Type B pancreatic cell (in vitro differentiated cells): ENCODE results near the gene GRB2. TPM values are rescaled to one million over a fixed set of nuclear protein-coding genes. Genes with fewer than 3 reads are reported as not detected.

ENCODE experiments used
- DNase-seq: peaks from one replicate; pipeline ENCODE4 v3.0.0; 2021; ENCODE audit warnings: mixed read lengths; ENCODE audit not compliant: unreplicated experiment; ENCODE audit errors: extremely low spot score
- H3K27ac Mint-ChIP-seq: 2 replicates; pipeline ENCODE4 v1.8.0; 2021; ENCODE audit warnings: mild to moderate bottlenecking, mixed read lengths
- H3K27me3 Mint-ChIP-seq: 2 replicates; pipeline ENCODE4 v1.8.0; 2021; ENCODE audit warnings: mixed read lengths
- H3K36me3 Mint-ChIP-seq: 2 replicates; pipeline ENCODE4 v1.8.0; 2021; ENCODE audit warnings: mixed read lengths
- H3K4me1 Mint-ChIP-seq: one replicate; pipeline ENCODE4 v1.8.0; 2021; ENCODE audit warnings: mixed read lengths; ENCODE audit not compliant: unreplicated experiment
- H3K4me3 Mint-ChIP-seq: 2 replicates; pipeline ENCODE4 v1.8.0; 2021; ENCODE audit warnings: mild to moderate bottlenecking, mixed read lengths
- H3K9me3 Mint-ChIP-seq: 2 replicates; pipeline ENCODE4 v1.8.0; 2021; ENCODE audit warnings: mixed read lengths
- total RNA-seq: library from RNA; stranded (reverse); gene quantifications from 2 replicates; pipeline ENCODE4 v1.2.1, GENCODE V29; 2021; ENCODE audit warnings: low replicate concordance
- TF ChIP-seq, protein P1 (sequence below): fragments of 200-600 bp; sonication (generic); conservative IDR thresholded peaks from 2 replicates; pipeline ENCODE4 v1.5.0; 2021; ENCODE audit warnings: antibody characterized with exemption, mild to moderate bottlenecking

Gene GRB2
- total RNA-seq, 1 donor from 2014 or later: 65.3 TPM

- H3K27ac Mint-ChIP-seq: no peak overlapping the region
- no peak for DNase-seq
- TF ChIP-seq, protein P1, sequence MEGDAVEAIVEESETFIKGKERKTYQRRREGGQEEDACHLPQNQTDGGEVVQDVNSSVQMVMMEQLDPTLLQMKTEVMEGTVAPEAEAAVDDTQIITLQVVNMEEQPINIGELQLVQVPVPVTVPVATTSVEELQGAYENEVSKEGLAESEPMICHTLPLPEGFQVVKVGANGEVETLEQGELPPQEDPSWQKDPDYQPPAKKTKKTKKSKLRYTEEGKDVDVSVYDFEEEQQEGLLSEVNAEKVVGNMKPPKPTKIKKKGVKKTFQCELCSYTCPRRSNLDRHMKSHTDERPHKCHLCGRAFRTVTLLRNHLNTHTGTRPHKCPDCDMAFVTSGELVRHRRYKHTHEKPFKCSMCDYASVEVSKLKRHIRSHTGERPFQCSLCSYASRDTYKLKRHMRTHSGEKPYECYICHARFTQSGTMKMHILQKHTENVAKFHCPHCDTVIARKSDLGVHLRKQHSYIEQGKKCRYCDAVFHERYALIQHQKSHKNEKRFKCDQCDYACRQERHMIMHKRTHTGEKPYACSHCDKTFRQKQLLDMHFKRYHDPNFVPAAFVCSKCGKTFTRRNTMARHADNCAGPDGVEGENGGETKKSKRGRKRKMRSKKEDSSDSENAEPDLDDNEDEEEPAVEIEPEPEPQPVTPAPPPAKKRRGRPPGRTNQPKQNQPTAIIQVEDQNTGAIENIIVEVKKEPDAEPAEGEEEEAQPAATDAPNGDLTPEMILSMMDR: no peak
- no peaks in the 10 kb centered on the region for H3K36me3 Mint-ChIP-seq
- peaks cover 15% of the 10 kb centered on the region for H3K4me1 Mint-ChIP-seq
- H3K9me3 Mint-ChIP-seq: no peaks in the 10 kb centered on the region
- no peaks in the 10 kb centered on the region for H3K27me3 Mint-ChIP-seq
- H3K4me3 Mint-ChIP-seq: no peak overlapping the region
These were observed 27.8 kb upstream of the GRB2 start for GRCh38 chr17:75433218-75433783.

GRCh38 chr17:75430159-75430974 lies 24.9 kb upstream of the GRB2 start:
- H3K27ac Mint-ChIP-seq: peak overlapping the region; percentile 82
- peak overlapping the region; percentile 57 for H3K4me3 Mint-ChIP-seq
- DNase-seq: no peak
- TF ChIP-seq, protein P1: no peak
- no peaks in the 10 kb centered on the region for H3K9me3 Mint-ChIP-seq
- peaks cover 22% of the 10 kb centered on the region for H3K4me1 Mint-ChIP-seq
- H3K36me3 Mint-ChIP-seq: no peaks in the 10 kb centered on the region
- no peaks in the 10 kb centered on the region for H3K27me3 Mint-ChIP-seq

- no peaks in the 10 kb centered on the region for H3K27me3 Mint-ChIP-seq
- peak overlapping the region; percentile 84 for H3K27ac Mint-ChIP-seq
- no peaks in the 10 kb centered on the region for H3K36me3 Mint-ChIP-seq
- H3K4me3 Mint-ChIP-seq: no peak overlapping the region
- DNase-seq: no peak
- TF ChIP-seq, protein P1: no peak
- peaks cover 22% of the 10 kb centered on the region for H3K4me1 Mint-ChIP-seq
- no peaks in the 10 kb centered on the region for H3K9me3 Mint-ChIP-seq
These were observed 23.3 kb upstream of the GRB2 start for GRCh38 chr17:75428543-75429469.

GRCh38 chr17:75418531-75418930 lies 13.1 kb upstream of the GRB2 start:
- no peak overlapping the region for H3K27ac Mint-ChIP-seq
- DNase-seq: no peak
- TF ChIP-seq, protein P1: no peak
- no peaks in the 10 kb centered on the region for H3K9me3 Mint-ChIP-seq
- no peaks in the 10 kb centered on the region for H3K4me1 Mint-ChIP-seq
- H3K36me3 Mint-ChIP-seq: no peaks in the 10 kb centered on the region
- H3K4me3 Mint-ChIP-seq: no peak overlapping the region
- H3K27me3 Mint-ChIP-seq: peaks cover 30% of the 10 kb centered on the region

DNA sequence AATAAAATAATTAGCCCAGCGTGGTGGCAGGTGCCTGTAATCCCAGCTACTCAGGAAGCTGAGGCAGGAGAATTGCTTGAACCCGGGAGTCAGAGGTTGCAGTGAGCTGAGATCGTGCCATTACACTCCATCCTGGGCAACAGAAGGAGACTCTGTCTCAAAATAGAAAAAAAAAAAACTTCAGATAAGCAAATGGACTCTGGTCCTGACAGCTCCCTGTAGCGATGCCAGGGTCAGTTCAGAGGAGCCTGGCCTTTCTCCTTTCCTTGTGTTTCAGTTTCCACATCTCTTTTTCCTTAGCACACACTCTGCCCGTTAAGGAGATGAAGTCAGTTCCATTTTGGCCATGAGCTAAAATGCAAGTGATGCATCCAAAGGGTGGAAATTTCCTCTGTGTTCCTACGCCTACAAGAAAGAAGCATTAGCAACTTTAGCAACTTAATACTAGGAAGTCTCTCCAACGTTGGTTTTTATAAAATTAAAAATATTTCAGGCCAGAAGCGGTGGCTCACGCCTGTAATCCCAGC lies 11.6 kb upstream of the GRB2 start:
- Mint-ChIP-seq H3K4me1 (peaks cover 5% of the 10 kb centered on the region), H3K36me3 (no peaks in the 10 kb centered on the region), H3K27me3 (peaks cover 35% of the 10 kb centered on the region), H3K27ac (no peak overlapping the region), H3K9me3 (no peaks in the 10 kb centered on the region), H3K4me3 (no peak overlapping the region)
- no peak for DNase-seq
- TF ChIP-seq, protein P1: no peak
